ENCODE results near the gene FZR1.

GRCh38 chr19:3550947-3551791 is 45.1 kb downstream of the FZR1 start:
- no peak for TF ChIP-seq POLR2A (IDR thresholded peaks at IDR 0.05)
- TF ChIP-seq, protein P1, sequence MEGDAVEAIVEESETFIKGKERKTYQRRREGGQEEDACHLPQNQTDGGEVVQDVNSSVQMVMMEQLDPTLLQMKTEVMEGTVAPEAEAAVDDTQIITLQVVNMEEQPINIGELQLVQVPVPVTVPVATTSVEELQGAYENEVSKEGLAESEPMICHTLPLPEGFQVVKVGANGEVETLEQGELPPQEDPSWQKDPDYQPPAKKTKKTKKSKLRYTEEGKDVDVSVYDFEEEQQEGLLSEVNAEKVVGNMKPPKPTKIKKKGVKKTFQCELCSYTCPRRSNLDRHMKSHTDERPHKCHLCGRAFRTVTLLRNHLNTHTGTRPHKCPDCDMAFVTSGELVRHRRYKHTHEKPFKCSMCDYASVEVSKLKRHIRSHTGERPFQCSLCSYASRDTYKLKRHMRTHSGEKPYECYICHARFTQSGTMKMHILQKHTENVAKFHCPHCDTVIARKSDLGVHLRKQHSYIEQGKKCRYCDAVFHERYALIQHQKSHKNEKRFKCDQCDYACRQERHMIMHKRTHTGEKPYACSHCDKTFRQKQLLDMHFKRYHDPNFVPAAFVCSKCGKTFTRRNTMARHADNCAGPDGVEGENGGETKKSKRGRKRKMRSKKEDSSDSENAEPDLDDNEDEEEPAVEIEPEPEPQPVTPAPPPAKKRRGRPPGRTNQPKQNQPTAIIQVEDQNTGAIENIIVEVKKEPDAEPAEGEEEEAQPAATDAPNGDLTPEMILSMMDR (IDR thresholded peaks at IDR 0.05) = no peak

Data from suprapubic skin (tissue), 3 donors.